Subcutaneous adipose tissue (tissue), 4 donors: Measurements from ENCODE around the gene DGKH. TPM values are rescaled to one million over a fixed set of nuclear protein-coding genes. Genes with fewer than 3 reads are reported as not detected.

Experiments
- total RNA-seq, 4 donors: library from RNA; depleted of rRNA; stranded (reverse); fragments of >200 nt; gene quantifications; one replicate each; pipeline ENCODE4 v1.1.0, GENCODE V29; 2016
- TF ChIP-seq, protein P1 (sequence below): fragments of 450-650 bp; IDR thresholded peaks from one replicate; pipeline ENCODE4 v1.5.1; 2016; ENCODE audit warnings: low read depth, mild to moderate bottlenecking, control low read depth, antibody characterized with exemption, moderate library complexity

The DGKH gene
- total RNA-seq, 4 donors from 2014 or later, result 11.9 to 19.8 (median 13.5) TPM

- TF ChIP-seq, protein P1, sequence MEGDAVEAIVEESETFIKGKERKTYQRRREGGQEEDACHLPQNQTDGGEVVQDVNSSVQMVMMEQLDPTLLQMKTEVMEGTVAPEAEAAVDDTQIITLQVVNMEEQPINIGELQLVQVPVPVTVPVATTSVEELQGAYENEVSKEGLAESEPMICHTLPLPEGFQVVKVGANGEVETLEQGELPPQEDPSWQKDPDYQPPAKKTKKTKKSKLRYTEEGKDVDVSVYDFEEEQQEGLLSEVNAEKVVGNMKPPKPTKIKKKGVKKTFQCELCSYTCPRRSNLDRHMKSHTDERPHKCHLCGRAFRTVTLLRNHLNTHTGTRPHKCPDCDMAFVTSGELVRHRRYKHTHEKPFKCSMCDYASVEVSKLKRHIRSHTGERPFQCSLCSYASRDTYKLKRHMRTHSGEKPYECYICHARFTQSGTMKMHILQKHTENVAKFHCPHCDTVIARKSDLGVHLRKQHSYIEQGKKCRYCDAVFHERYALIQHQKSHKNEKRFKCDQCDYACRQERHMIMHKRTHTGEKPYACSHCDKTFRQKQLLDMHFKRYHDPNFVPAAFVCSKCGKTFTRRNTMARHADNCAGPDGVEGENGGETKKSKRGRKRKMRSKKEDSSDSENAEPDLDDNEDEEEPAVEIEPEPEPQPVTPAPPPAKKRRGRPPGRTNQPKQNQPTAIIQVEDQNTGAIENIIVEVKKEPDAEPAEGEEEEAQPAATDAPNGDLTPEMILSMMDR, result no peak
Measured at GRCh38 chr13:42073683-42074082, 25.2 kb downstream of the DGKH start.

GRCh38 chr13:42075517-42075916 lies 27.1 kb downstream of the DGKH start:
- TF ChIP-seq, protein P1, result no peak

GRCh38 chr13:42076309-42076713 lies 27.9 kb downstream of the DGKH start:
- TF ChIP-seq, protein P1, result no peak

- TF ChIP-seq, protein P1, result no peak
Measured at GRCh38 chr13:42078128-42078808, 29.8 kb downstream of the DGKH start.

DNA sequence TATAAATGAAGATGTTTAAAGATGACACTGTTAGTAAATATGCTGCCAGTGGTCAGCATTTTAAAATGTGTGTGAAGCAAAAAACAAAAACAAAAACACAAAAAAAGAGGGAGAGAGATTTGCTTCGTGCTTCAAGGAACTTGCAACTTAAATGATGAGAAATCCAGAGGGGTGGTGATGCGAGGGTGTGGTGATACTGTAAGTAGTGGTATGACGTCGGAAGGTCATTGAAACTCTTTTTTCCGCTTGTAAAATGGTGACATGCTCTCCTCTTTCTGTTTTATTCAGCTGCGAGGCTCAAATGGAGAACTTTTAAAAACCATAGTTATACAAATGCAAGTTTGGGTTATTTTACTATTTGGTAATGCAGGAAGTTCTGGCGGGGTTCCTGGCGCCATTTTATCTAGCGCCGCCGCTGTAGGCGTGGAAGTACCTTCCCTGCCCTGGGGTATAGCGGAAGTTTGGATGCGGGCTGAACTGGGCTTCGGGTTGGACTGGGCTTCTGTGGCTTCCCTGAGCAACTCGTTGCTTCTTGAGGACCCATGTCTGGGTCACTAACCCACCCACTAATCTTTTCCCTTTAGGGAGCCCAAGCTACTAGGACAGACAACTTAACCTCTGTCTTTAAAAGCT lies 34.8 kb downstream of the DGKH start:
- TF ChIP-seq, protein P1, result no peak

DNA sequence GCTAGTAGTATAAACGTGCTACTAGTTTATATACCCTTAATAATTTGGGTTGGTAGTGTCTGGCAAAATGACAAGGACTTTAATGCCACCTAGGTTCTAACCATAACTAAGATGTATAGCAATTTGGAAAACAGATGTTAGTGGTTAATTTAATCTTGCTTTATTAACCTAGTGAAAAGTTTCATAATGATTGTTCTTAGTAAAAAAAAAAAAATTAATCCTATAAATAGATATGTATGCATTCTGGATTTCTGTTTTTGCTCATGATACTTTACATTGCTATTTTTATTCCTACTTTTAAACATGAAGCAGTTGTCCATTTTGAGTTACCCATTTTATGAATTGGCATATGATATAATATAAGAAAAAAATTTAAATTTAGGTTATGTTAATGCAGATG lies 36.3 kb downstream of the DGKH start:
- TF ChIP-seq, protein P1, result no peak

DNA sequence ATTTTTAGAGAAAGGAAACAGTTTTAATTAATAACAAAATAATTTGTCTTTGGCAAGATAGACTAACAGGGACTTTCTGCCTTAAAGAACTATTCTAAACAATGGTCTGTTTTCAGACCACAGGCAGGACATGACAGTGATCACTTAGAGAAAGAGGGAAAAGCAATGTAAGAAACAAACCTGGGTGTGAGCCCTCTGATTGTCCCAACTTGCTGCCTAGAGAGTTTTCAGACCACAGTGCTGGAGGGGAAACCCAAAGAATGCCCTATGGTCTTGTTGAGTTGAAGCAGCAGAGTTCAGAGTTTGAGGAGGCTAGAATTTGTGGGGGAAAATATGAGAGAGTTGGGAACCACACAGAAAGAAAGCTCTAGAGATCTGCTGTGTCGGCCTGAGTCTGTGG lies 38.1 kb downstream of the DGKH start:
- TF ChIP-seq, protein P1, result no peak
